Karpas-422 (cell line): ENCODE data around the gene CTSZ. TPM values are rescaled to one million over a fixed set of nuclear protein-coding genes. Genes with fewer than 3 reads are reported as not detected.

Experiments
- DNase-seq: peaks from one replicate; pipeline ENCODE4 v3.0.0-alpha.2; 2015
- H2AFZ ChIP-seq: fragments of 200-600 bp; sonication (generic); 2 replicates; pipeline ENCODE4 v1.6.1; 2014; ENCODE audit warnings: antibody characterized with exemption, low read length, mixed read lengths
- H3K27ac ChIP-seq: fragments of 200-600 bp; sonication (generic); 2 replicates; pipeline ENCODE4 v1.5.1; 2014; ENCODE audit warnings: mild to moderate bottlenecking, low read length, moderate library complexity
- H3K27me3 ChIP-seq: fragments of 200-600 bp; sonication (generic); 2 replicates; pipeline ENCODE4 v1.6.1; 2014; ENCODE audit warnings: low read length, mixed read lengths
- H3K36me3 ChIP-seq: fragments of 200-600 bp; sonication (generic); 2 replicates; pipeline ENCODE4 v1.6.1; 2014; ENCODE audit warnings: low read length, mixed read lengths; ENCODE audit not compliant: insufficient read depth
- H3K4me1 ChIP-seq: fragments of 200-600 bp; sonication (generic); 2 replicates; pipeline ENCODE4 v1.6.1; 2014; ENCODE audit warnings: mild to moderate bottlenecking, low read length, mixed read lengths
- H3K4me2 ChIP-seq: fragments of 200-600 bp; sonication (generic); 2 replicates; pipeline ENCODE4 v1.6.1; 2014; ENCODE audit warnings: low read length, low read depth, mild to moderate bottlenecking; ENCODE audit not compliant: poor library complexity, severe bottlenecking
- H3K4me3 ChIP-seq: fragments of 200-600 bp; sonication (generic); 2 replicates; pipeline ENCODE4 v1.5.1; 2014; ENCODE audit warnings: mild to moderate bottlenecking, antibody characterized with exemption, low read length, mixed read lengths
- H3K79me2 ChIP-seq: fragments of 200-600 bp; sonication (generic); 2 replicates; pipeline ENCODE4 v1.6.1; 2014; ENCODE audit warnings: mild to moderate bottlenecking, low read length, mixed read lengths
- H3K9ac ChIP-seq: fragments of 200-600 bp; sonication (generic); 2 replicates; pipeline ENCODE4 v1.6.0; 2014; ENCODE audit warnings: low read length
- H3K9me2 ChIP-seq: fragments of 200-600 bp; sonication (generic), shearing (Covaris generic); replicated peaks from 2 replicates; pipeline ENCODE4 v1.6.0; 2014; ENCODE audit warnings: mild to moderate bottlenecking, low read length, moderate library complexity; ENCODE audit not compliant: insufficient read depth
- H3K9me3 ChIP-seq: fragments of 300-700, 200-600 bp; sonication (generic); 2 replicates; pipeline ENCODE4 v1.6.1; 2014; ENCODE audit warnings: low read length, mixed read lengths
- H4K20me1 ChIP-seq: fragments of 200-600 bp; sonication (generic); 2 replicates; pipeline ENCODE4 v1.6.1; 2014; ENCODE audit warnings: mild to moderate bottlenecking, antibody characterized with exemption, low read length, low read depth; ENCODE audit not compliant: insufficient read depth
- total RNA-seq: library from RNA; depleted of rRNA; stranded (reverse); fragments of >200 nt; shearing (Covaris generic); gene quantifications from 2 replicates; pipeline ENCODE4 v1.2.3, GENCODE V29; 2014; ENCODE audit warnings: low replicate concordance

The CTSZ gene
- total RNA-seq, 1 experiment from 2014 or later, result 111 TPM

DNA sequence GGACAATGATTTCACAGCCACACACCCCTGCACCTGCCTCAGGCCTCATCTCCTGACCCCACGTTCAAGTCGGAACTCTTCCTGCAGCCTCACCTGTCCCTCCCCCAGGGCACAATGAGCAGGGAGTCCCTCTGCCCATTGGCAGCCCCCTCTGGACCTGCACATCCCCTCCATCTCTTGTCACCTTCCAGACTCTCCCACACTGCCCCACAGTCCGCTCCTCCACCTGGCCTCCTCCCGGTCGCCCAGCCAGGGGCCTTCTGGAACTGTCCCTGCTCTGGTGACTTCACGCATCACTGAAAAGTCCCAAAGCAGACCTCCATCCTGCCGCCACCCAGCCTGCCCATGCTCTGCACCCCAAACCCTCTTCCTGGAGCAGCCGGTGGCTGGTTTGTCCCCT, 4.7 kb downstream of the CTSZ start:
- Histone ChIP-seq H3K36me3 (peaks cover 36% of the 10 kb centered on the region), H3K27ac (no peak overlapping the region), H3K9me2 (no peaks in the 10 kb centered on the region), H3K9me3 (no peaks in the 10 kb centered on the region), H4K20me1 (peaks cover 28% of the 10 kb centered on the region), H3K4me3 (no peak overlapping the region), H3K27me3 (no peaks in the 10 kb centered on the region), H3K4me2 (no peak overlapping the region), H2AFZ (no peak overlapping the region), H3K79me2 (peaks cover 36% of the 10 kb centered on the region), H3K9ac (no peak overlapping the region), H3K4me1 (peaks cover 25% of the 10 kb centered on the region)
- no peak for DNase-seq

- Histone ChIP-seq H4K20me1 (peaks cover 28% of the 10 kb centered on the region), H3K79me2 (peaks cover 34% of the 10 kb centered on the region), H3K9me2 (no peaks in the 10 kb centered on the region), H3K27ac (no peak overlapping the region), H3K36me3 (peaks cover 42% of the 10 kb centered on the region), H3K4me3 (no peak overlapping the region), H2AFZ (no peak overlapping the region), H3K27me3 (no peaks in the 10 kb centered on the region), H3K4me1 (peaks cover 23% of the 10 kb centered on the region), H3K9me3 (no peaks in the 10 kb centered on the region), H3K4me2 (no peak overlapping the region), H3K9ac (no peak overlapping the region)
- no peak for DNase-seq
Observed at GRCh38 chr20:59001449-59002171, 5.4 kb downstream of the CTSZ start.

DNA sequence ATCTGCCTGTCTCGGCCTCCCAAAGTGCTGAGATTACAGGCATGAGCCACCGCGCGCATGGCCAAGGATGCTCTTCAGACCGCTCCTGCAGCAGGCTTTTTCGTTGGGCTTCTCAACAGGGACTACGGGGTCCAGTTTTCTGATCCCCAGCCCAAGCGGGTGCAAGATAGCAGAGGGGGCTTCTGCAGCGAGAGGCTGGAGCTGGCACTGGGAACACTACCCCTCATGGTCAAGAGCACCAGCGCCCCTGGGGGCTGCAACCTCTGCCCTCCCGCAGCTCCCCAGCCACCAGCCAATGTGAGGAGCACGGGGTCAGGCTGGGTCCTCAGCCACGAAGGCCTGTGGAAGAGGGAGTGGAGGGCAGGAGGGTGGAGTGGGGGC, 6.0 kb downstream of the CTSZ start:
- no peak overlapping the region for H3K4me2 ChIP-seq
- peaks cover 23% of the 10 kb centered on the region for H3K4me1 ChIP-seq
- no peaks in the 10 kb centered on the region for H3K9me3 ChIP-seq
- H3K27me3 ChIP-seq, result no peaks in the 10 kb centered on the region
- H3K36me3 ChIP-seq, result peaks cover 48% of the 10 kb centered on the region
- no peaks in the 10 kb centered on the region for H3K9me2 ChIP-seq
- no peak overlapping the region for H3K9ac ChIP-seq
- DNase-seq, result no peak
- no peak overlapping the region for H3K4me3 ChIP-seq
- H4K20me1 ChIP-seq, result peaks cover 33% of the 10 kb centered on the region
- H3K79me2 ChIP-seq, result peaks cover 28% of the 10 kb centered on the region
- no peak overlapping the region for H3K27ac ChIP-seq
- H2AFZ ChIP-seq, result no peak overlapping the region

- Histone ChIP-seq H3K9me2 (no peaks in the 10 kb centered on the region), H3K4me2 (no peak overlapping the region), H3K36me3 (peaks cover 55% of the 10 kb centered on the region), H3K79me2 (peaks cover 21% of the 10 kb centered on the region), H4K20me1 (peaks cover 39% of the 10 kb centered on the region), H3K4me1 (peaks cover 17% of the 10 kb centered on the region), H3K27me3 (no peaks in the 10 kb centered on the region), H3K27ac (no peak overlapping the region), H3K4me3 (no peak overlapping the region), H2AFZ (no peak overlapping the region), H3K9ac (no peak overlapping the region), H3K9me3 (no peaks in the 10 kb centered on the region)
- no peak for DNase-seq
Observed at GRCh38 chr20:59000326-59000725, 6.7 kb downstream of the CTSZ start.

DNA sequence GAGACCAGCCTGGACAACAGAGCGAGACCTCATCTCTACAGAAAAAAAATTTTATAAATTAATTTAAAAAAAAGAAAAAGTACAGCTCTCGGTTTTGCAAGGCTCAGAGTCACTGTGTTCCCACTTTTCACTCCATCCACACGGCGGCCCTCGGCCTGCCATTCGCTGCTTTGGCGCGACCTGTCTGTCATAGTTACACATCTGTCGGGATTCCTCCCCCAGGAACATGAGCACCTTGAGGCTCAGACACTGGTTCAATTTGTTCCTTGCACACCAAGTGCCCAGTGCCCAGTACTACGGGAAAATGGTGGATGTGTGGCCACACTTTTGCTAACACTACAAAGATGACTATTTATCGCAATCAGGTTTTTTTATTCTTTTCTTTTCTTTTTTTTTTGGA, 8.4 kb downstream of the CTSZ start:
- no peak for DNase-seq
- Histone ChIP-seq H3K9ac (no peak overlapping the region), H4K20me1 (peaks cover 35% of the 10 kb centered on the region), H3K4me2 (no peak overlapping the region), H3K79me2 (peaks cover 12% of the 10 kb centered on the region), H3K36me3 (peaks cover 59% of the 10 kb centered on the region), H2AFZ (no peak overlapping the region), H3K9me2 (no peaks in the 10 kb centered on the region), H3K4me1 (peaks cover under 1% of the 10 kb centered on the region), H3K9me3 (no peaks in the 10 kb centered on the region), H3K27me3 (no peaks in the 10 kb centered on the region), H3K27ac (no peak overlapping the region), H3K4me3 (no peak overlapping the region)

DNA sequence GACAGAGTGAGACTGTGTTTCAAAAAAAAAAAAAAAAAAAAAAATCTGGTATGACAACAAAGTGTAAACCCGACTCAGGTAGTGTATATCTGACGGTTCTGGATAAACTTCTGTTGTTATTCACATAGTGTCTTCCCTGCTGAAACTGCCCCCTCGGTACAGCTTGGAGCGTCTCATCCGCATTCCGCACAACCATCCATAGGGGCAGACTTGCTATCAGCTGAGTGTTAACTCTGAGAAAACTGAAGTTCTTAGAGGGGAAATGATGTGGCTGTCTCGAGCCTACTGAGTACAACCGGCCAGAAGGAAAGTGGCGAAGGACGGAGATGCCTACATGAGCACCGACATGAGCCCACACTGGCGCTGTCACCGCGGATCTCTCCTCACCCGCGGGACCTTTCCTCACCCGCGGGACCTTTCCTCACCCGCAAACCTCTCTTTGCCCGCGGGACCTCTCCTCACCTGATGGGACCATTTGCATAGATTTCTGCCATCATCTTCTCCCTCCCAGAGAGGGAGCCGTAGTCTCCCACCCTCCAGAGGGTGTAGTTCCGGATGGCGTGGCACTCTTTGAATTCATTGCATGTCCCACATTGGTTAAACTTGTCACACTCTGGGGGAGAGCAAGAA, 9.8 kb downstream of the CTSZ start:
- H4K20me1 ChIP-seq, result peaks cover 24% of the 10 kb centered on the region
- no peaks in the 10 kb centered on the region for H3K9me3 ChIP-seq
- H3K4me3 ChIP-seq, result no peak overlapping the region
- no peaks in the 10 kb centered on the region for H3K4me1 ChIP-seq
- no peak overlapping the region for H2AFZ ChIP-seq
- no peak overlapping the region for H3K4me2 ChIP-seq
- H3K27ac ChIP-seq, result no peak overlapping the region
- H3K27me3 ChIP-seq, result no peaks in the 10 kb centered on the region
- H3K36me3 ChIP-seq, result peaks cover 60% of the 10 kb centered on the region; the same call in 1 of the 2 replicates
- DNase-seq, result no peak
- H3K9me2 ChIP-seq, result no peaks in the 10 kb centered on the region
- no peak overlapping the region for H3K9ac ChIP-seq
- H3K79me2 ChIP-seq, result no peaks in the 10 kb centered on the region

- H3K4me1 ChIP-seq, result no peaks in the 10 kb centered on the region
- no peaks in the 10 kb centered on the region for H3K27me3 ChIP-seq
- no peak overlapping the region for H3K9ac ChIP-seq
- H3K79me2 ChIP-seq, result no peaks in the 10 kb centered on the region
- H3K4me2 ChIP-seq, result no peak overlapping the region
- no peak overlapping the region for H3K27ac ChIP-seq
- no peak overlapping the region for H3K4me3 ChIP-seq
- peaks cover 61% of the 10 kb centered on the region; the same call in 1 of the 2 replicates for H3K36me3 ChIP-seq
- H3K9me2 ChIP-seq, result no peaks in the 10 kb centered on the region
- no peaks in the 10 kb centered on the region for H3K9me3 ChIP-seq
- DNase-seq, result no peak
- peaks cover 17% of the 10 kb centered on the region; the same call in 1 of the 2 replicates for H4K20me1 ChIP-seq
- no peak overlapping the region for H2AFZ ChIP-seq
Observed at GRCh38 chr20:58996226-58996611, 10.8 kb downstream of the CTSZ start.

- Histone ChIP-seq H3K27me3 (no peaks in the 10 kb centered on the region), H3K36me3 (peaks cover 61% of the 10 kb centered on the region; the same call in 1 of the 2 replicates), H2AFZ (no peak overlapping the region), H3K4me3 (no peak overlapping the region), H3K9ac (no peak overlapping the region), H3K9me2 (no peaks in the 10 kb centered on the region), H3K79me2 (no peaks in the 10 kb centered on the region), H3K27ac (no peak overlapping the region), H3K4me1 (no peaks in the 10 kb centered on the region), H4K20me1 (peaks cover 17% of the 10 kb centered on the region; the same call in 1 of the 2 replicates), H3K4me2 (no peak overlapping the region), H3K9me3 (no peaks in the 10 kb centered on the region)
- DNase-seq, result no peak
Observed at GRCh38 chr20:58995461-58996225, 11.4 kb downstream of the CTSZ start.
